Measurements from ENCODE around the gene SH3RF1.
A peak's percentile ranks its signal among the peaks of the same experiment; 100 is the strongest.

SH3RF1 gene

DNA sequence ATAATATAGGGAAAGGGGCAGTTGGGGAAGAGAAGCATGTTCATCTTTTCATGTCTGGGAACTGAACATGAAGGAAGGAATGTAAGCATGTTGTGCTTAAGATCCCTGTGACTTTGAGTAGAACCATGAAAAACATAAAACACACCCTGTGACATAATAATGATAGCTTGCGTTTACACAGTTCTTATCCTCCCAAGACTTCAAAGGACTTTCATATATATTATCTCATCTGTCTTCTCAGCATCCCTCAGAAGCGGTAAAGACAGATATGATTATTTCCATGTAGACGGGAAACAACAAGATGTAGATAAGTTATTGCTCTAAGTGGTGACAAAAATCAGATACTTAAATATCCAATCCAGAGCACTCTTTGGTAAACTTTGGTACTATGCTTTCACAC, 3.3 kb upstream of the SH3RF1 start:
- DNase-seq, result no peak

DNA sequence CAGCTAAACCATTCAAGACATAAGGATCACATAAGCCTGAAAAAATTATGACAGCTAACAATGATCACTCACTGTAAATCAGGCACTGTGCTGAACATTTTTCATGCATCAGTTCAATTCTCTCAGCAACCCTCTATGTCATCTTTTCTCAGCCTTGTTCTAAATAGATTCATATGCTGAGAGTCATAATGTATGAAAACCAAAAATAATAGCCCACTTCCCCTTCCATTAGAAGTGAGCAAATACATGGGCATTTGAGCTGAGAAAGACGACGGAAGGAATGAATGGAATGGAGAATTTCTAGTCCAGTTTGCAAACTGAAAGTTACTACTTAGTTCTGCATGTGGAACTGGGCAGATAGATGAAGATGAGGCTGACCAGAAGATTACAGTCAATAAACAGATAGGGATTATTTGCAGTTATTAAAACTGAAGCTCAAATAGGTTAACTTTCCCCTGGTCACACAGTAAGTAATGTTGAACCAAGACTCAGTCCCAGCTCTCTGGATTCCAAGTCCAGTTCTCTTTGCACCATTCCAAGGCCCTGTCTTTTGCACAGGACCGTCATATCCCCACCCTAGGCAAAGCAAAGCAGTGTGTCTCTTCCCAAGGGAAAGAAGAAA, 1.6 kb upstream of the SH3RF1 start:
- DNase-seq, result no peak

DNA sequence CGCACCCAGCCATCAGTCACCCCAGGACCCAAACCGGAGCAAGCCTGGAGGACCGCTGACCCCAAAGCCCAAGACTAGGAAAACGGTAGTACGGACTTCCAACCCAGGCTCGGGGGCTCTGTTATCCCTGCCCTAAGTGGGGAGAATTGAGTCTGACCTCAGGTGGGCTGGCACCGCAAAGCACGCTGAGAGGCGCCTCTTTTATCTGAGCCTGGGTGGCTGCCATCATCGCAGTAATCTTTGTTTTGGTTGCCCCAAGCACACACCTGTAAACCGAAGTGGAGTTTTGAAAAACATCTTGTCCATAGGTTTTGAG, 894 bp upstream of the SH3RF1 start:
- no peak for DNase-seq

DNA sequence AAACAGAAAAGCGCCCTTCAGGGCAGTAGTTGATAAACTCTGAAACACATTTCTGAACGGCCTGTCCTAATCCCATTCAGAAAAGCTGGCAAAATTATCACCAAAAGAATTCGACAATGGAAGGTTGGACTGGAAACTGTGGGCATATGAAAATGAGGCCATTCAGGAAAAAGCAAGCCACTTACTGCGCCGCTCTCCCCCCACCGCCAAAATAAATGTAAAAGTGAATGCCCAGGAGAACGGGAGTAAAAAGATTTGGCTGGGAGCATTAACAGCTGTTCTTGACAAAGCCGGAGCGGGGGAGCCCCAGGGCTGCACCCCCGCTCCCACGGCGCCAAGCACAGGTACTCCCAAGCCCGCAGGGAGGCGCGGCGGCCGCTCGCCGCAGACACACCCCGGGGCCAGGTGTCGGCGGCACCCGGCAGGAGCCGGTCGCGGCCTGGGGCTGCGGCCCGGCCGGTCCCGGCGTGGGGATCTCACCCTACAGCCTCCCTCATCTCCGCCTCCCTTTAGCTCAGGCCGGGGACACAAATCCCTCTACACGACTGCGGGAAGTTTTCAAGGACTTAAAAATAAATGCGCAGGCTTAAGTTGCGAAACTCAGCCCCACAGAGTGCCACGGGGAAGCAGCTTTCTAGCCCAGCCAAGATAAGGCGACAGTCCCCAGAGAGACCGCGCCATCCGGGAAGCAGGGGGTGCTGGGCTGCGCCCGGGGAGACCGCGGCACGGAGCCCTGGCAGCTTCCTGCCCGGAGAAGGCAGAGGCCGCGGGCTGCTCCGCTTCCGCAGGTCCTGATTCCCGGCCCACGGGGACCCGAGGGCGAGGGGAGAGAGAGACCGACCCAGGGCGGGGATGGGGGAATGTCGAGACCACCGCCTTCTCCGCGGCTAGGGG, 593 bp downstream of the SH3RF1 start:
- peak; percentile 67 for DNase-seq

DNA sequence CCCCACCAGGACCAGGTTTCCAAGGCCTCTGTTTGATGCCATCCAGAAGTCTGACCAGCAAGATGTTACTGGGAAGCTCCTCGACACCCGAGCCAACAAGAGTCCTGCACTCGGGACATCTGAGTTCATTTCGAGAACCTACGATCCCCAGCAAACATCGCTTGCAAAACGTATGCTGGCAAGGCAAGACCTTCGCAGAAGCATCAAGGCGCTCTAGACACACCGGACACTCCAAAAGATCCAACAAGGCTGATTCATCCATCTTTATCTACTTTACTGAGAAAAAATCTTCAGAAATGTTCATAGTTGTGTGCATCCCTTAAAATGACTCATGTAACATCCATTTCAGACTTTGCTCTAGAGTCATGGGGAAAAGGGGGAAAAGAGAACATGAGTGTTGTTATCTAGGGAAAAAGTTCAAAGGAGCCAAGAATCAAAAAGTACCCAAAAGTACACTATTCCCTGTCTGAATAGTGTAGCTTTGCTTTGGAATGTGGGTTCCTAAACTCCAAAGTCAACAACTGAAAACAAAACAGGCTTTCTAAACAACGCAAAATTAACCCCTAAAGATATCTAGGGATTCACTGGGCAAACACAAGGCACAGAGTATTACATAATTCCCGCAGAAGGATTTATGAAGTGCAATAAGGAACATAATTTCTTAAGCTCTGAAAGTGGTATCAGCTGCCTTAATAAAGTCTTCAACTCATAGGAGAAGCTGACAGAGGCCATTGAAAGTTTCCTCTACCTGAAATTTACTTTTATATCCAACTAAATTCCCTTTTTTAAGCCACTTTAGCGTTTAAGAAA, 1.6 kb downstream of the SH3RF1 start:
- no peak for DNase-seq

DNA sequence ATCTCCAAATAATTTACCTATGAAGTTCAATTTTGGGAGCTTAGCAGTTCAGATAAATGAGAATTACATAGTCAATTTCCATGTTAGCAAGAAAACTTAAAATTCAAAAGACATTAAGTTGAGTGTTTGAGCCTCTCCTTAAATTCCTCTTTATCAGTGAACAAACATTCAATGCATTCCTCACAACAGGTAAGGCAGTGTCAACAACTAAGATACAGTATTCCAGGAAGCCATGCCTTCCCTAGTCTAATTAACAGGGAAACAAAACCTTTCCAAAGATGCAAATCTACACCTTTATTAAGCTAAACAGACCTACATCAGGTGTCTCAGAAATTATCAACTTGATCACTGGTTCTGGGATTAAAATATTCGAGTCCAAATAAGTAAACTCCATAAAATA, 3.7 kb downstream of the SH3RF1 start:
- no peak for DNase-seq

DNA sequence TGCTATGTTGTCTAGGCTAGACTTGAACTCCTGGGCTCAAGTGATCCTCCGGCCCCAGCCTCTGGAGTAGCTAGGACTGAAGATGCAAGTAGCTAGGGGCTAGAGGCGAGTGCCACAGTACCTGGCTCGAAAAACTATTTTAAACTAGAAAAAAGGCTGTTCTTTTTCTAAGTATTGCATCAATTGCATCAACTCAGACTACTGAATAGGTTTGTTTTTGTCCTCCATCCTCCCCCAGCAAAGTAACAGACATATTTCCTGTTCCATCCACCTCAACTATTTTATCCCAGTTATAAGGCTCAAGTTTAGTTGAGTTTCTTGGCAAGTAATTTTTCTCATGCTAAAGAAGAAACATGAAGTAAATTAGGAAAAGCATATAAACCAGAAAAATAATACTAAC, 4.1 kb downstream of the SH3RF1 start:
- no peak for DNase-seq

DNA sequence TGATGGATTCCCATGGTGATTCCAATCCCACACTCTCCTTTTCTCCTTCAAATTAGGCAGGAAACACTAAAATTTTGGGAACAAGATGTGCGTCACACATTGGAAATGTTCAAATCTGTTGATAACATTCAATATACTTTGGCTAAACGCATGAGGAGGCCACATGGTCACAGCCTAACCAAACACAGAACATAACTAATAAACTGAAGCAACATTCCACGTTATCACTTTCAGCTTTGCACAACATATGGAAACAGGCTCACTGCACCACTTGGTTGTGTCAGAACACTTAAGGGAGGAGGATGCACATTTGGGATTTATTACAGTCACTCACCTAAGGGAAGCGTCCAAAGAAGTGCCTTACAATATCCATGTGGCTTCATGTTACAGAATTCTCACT, 4.7 kb downstream of the SH3RF1 start:
- DNase-seq, result no peak

DNA sequence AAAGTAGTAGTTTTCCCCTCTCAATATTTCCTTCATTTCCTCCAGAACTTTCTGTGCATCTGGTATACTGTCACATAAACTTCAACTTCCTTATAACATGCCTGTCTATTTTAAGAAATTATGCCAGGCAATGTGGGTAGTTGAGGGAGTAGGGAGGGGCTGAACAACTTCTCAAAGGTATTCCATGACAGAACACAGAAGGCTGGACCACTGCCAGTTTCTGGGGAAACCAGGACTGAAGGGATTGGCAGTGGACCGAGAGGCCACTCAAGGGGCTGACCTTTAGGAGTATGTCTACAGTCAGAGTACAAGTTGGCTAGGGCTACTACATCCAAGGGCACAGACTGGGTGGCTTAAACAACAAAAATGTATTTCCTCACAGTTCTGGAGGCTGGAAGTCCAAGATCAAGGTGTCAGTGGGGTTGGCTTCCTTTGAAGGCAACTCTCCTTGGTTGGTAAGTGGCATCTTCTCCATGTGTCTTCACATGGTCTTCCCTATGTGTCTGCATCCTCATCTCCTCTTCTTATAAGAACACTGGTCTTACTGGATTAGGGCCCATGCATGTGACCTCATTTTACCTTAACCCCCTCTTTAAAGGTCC, 6.9 kb downstream of the SH3RF1 start:
- DNase-seq, result no peak

DNA sequence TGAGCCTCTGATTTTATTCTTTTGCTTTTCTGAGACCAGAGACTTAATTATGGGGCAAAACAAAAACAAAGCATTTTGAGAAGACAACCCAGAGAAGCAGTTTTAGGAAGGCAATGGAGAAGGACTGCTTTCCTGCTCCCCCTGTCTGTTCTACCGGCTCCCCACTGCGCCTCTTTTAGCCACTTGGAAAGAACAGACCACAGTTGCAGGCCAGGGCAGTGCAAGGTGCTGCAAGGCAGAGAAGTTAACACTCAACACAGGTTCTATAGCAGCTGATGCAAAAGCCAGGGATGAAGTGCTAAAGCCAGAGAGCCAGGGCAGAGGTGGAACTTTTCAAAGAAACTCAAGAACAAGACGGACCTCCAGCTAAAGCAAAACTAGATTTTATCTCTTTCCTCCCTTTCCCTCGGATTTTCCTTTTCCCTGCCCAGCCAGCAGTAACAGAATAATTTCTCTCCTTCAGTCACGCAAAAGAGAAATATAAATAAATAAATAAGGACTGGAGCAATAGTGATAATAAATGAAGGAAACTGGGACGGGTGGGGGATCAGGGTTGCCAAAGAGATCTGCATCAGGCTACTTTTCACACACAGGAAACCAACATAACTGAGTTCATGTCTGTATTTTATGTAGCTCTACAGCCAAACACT, 10.4 kb downstream of the SH3RF1 start:
- DNase-seq, result no peak

DNA sequence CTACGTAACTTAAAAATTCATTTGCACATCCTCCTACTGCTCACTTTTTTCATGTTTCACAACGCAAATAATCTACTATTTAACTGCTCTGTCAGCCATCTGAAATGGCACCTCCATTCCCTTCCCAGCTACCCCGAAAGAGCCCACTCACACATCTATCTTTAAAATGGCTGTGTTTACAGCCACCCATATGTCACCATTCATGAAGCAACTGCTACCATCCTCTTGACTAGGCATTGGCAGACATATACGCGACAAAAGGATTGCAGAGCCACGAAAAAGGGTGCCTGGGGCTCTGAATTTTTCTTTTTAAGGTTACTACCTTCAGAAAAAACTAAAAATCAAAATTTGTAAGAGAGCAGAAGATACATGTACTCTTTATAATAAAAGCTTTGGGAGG, 11.5 kb downstream of the SH3RF1 start:
- no peak for DNase-seq

DNA sequence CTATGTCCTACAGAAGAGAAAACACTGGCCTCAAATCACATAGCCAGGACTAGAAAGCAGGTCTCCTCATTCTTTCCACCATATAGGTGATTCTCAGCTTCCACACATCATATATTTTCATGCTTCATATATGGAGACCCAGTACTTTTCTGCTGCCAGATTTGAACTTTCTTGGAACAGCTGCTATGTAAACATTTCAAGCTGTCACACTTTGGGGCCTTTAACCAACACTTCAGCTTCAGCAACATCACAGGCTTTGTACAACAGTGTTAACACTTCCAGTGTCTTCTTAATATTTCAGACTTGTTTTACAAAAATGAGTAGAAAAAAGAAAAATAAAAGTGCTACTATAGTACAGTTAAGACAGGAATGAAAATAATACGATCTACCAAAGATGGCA, 12.6 kb downstream of the SH3RF1 start:
- no peak for DNase-seq

DNA sequence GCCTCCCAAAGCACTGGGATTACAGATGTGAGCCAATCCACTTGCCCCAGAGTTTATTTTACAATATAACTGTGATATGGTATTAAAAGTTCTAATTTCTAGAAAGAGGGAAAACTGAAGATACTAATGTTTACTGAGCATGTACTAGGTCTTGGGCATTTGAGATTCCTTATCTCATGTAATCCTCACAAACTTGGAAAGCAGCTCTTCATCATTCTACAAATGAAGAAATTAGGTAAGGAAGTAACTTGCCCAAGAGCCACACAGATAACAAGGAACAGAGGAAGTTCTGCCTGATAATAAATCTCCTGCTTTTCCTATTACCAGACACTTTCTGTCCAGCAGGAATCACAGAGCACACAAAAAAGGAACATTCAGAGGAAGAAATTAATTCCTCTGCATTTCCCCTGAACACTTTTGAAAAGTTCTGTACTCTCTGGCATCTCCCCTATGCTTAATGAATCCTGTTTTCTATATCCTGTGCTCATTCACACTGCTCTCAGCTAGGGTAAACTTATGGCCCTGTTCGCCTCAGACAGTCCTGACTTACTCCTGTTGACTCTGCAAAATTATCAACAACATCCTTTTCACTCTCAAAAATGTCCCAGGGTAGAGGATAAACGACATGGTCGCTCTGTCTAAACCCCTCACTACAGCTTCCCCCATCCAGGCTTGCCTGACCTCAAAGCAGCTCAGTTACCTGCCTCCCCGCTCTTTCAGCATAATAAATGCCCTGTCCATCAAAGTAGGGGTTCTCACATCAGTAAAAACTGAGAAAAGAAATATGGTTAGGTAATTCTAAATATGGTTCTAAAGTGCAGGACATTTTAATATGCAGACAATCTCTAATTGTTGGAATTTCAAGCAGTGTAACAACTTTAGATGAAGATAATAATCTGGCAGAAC, 13.6 kb downstream of the SH3RF1 start:
- DNase-seq, result no peak

DNA sequence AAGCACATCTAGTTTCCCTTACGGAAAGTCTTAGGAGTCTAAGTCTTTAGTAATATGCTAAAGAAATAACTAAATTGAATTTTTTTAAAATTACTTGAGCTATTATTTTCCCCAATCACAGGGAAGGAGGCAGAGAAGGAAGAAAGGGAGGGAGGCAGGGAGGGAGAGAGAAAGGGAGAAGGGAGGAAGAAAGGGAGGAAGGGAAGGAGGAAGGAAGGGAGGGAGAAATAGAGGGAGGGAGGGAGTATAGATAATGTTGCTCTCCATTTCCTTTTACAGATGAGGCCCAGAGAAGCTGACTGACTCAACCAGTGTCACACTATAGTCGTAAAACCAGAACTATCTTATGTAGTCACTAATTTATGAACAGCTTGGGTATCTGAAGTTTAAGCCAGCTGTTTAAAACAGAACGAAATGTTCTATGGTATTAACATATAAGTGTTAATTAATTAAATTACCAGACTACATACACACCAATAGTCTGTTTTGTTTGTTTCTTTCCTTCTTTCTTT, 14.6 kb downstream of the SH3RF1 start:
- no peak for DNase-seq

DNA sequence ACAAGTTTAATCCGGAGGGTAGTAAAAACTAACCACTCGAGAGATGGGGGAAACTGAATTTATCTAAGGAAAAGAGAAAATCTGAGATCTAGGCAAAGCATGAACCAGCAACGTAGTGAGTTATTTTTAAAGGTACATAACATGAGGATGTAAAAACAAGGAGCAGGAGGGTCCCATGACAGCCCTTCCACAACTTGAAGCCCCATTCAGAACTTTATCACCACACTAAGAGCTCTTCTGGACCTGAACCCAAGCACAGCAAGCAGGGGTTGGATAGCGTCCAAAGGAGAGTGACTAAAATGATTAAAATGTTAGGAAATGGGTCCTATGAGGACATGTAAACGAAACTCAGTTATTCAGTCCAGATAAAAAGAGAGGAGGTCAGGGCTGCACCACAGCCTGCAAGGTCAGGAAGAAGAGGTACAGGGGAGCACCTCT, 16.2 kb downstream of the SH3RF1 start:
- peak; percentile 71 for DNase-seq

DNA sequence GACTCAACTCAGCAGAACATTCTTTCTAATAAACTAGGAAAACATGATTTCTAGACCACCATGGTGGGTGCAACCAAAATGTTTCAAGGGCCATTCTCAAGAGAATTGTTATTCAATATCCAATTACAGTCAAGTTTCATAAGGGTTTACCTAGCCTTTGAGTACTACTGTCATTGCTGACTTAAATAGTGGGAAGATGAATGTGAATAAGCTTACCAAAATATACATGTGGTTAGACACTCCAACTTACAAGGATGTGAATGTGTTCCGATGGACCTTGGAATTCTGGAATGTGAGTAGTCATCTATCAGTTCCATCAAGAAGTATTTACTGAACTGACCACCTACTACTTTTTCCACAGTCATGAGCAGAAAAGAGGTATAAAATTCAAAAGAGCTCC, 16.9 kb downstream of the SH3RF1 start:
- no peak for DNase-seq

DNA sequence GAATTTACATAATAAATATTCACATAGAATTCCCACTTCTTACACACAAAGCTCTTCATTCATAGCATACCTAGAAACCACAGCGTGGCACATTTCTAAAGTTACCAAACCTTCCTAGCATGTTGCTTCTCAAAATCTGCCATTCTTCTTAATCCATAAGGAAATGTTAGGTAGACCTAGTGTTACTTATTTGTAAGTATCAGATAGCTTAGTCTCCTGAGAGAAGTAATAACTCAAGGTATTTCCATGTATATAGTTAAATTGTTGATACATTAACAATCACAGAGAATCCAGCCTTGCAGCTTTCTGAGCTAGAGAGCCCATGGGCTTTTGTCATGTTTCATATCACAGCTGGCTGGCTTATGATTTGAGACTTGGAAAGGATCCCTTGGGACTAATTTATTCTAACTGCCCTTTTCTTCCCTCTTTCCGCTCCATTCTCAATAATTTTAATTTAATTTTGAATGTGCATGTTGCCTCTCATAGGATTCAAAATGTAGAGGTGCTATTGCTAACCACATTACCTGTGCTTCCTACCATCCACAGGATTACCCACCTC, 17.6 kb downstream of the SH3RF1 start:
- no peak for DNase-seq

DNA sequence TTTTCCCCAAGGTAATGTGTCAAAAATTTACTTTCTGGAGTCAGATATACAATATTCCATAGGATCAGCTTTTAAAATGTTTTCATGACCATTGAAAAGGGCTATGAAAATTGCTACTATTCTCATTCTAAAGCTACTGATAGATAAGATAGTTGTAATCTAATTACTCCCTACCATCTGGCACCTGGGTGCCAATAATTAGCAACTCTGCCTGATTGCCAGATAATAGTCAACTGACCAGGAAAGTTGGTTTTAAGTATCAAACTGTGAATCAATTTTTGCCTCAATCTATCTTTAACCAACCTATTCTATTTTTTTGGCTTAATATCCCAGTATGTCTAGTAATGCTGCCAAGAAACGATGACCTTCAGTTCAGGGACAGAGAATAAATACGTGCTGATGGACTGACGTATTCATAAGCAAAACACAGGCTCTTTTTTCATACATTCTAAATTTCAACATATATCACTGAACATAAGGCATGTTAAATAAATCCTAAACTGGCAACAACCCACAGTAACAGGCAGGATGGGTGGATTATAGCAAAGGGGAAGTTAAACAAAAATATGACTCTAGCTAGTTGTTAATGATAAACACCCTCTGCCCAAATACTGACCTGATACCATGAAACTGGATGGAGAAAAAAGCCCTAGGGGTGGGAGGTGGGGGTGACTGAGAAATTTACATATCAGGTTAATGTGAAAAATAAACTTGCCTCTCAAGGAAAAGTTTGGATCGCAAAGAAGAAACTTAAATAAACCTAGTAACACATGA, 18.2 kb downstream of the SH3RF1 start:
- no peak for DNase-seq

DNA sequence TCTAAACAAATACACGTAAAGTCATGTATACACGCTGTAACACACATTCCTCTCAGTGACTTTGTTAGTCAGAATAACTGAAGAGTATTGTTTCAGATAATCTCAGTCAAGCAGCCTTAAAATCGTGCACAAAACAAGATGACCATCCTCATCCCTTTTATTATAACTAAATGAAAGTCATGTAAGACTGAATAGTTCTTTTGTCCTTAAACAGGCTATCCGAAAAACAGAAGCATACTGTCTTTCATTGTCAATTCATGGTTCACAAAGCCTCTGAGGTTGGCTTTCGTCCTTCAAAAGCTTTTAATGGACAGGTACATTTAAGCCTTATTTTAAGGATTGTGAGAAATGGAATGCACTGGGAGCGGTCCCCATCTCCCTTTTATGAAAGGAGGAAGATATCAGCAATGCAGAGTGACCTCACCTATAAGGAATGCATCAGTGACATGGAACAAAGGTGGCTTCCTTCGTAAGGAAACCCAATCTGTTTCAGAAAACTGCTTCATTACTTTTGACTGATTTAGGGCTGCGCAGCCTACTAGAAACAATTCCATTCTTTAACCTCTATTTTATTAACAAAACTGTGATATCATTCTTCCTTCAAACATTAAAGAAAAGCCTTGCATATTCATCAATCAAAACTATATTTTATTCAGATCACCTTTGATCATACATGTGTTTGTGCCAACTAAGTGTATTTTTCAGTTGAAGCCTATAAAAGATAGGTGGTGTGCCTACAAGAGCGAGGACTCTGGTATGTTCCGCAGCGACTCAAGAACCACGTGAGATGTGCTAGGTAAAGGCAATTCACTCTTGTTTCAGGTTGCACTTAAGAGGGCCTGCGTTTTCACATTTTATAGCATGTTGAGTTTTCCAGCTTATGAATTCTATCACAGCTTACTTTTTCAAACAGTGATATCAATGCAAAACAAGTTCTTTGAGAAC, 19.2 kb downstream of the SH3RF1 start:
- no peak for DNase-seq
